ENCODE data around the gene SLC30A3.

DNA sequence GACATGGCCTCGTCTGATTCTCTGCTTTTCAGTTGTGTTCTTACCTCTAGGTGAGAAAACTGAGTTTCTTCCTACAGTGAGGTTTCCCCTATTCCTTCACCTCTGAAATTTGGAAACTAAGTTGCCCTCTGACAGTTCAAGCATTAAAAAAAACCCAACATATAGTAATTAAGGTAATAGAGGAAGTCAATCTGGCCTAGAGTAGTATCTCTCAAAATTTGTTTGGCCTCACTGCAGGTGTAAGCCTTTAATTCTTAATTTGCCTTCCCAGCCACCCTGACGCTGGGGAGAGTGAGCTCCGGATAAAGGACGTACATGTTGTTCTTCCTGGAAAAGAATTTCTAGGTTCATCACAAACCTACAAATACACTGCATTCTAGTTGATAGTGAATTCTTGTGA lies 44.2 kb downstream of the SLC30A3 start:
- no peak for TF ChIP-seq HDAC6 (IDR thresholded peaks at IDR 0.05; ENCODE audit: low read depth, low read length)
- no peak for TF ChIP-seq EZH2 (conservative IDR thresholded peaks at IDR 0.05; ENCODE audit: low read depth, low read length)
- no peak for TF ChIP-seq ZNF136 (CRISPR knock-in tag; IDR thresholded peaks at IDR 0.05; ENCODE audit: low read depth)
- no peak for TF ChIP-seq HCFC1 (IDR thresholded peaks at IDR 0.05; ENCODE audit: low read depth, low read length)
- TF ChIP-seq, protein P1, sequence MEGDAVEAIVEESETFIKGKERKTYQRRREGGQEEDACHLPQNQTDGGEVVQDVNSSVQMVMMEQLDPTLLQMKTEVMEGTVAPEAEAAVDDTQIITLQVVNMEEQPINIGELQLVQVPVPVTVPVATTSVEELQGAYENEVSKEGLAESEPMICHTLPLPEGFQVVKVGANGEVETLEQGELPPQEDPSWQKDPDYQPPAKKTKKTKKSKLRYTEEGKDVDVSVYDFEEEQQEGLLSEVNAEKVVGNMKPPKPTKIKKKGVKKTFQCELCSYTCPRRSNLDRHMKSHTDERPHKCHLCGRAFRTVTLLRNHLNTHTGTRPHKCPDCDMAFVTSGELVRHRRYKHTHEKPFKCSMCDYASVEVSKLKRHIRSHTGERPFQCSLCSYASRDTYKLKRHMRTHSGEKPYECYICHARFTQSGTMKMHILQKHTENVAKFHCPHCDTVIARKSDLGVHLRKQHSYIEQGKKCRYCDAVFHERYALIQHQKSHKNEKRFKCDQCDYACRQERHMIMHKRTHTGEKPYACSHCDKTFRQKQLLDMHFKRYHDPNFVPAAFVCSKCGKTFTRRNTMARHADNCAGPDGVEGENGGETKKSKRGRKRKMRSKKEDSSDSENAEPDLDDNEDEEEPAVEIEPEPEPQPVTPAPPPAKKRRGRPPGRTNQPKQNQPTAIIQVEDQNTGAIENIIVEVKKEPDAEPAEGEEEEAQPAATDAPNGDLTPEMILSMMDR (CRISPR knock-in tag; IDR thresholded peaks at IDR 0.05): no peak
- TF ChIP-seq ZNF720 (CRISPR knock-in tag; IDR thresholded peaks at IDR 0.05): no peak
- no peak for TF ChIP-seq KLF9 (CRISPR knock-in tag; IDR thresholded peaks at IDR 0.05; ENCODE audit: low read depth)
- TF ChIP-seq NCOA1 (CRISPR knock-in tag; IDR thresholded peaks at IDR 0.05): no peak
- TF ChIP-seq NFE2L2 (IDR thresholded peaks at IDR 0.05; ENCODE audit: low read length): no peak
- no peak for TF ChIP-seq ZMYM3 (CRISPR knock-in tag; IDR thresholded peaks at IDR 0.05)
- TF ChIP-seq, protein P2, sequence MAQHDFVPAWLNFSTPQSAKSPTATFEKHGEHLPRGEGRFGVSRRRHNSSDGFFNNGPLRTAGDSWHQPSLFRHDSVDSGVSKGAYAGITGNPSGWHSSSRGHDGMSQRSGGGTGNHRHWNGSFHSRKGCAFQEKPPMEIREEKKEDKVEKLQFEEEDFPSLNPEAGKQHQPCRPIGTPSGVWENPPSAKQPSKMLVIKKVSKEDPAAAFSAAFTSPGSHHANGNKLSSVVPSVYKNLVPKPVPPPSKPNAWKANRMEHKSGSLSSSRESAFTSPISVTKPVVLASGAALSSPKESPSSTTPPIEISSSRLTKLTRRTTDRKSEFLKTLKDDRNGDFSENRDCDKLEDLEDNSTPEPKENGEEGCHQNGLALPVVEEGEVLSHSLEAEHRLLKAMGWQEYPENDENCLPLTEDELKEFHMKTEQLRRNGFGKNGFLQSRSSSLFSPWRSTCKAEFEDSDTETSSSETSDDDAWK (CRISPR knock-in tag; IDR thresholded peaks at IDR 0.05): no peak
- TF ChIP-seq YEATS4 (CRISPR knock-in tag; IDR thresholded peaks at IDR 0.05; ENCODE audit: borderline replicate concordance): no peak
- no peak for TF ChIP-seq ZNF792 (CRISPR knock-in tag; IDR thresholded peaks at IDR 0.05)
- TF ChIP-seq NFE2L1 (CRISPR knock-in tag; IDR thresholded peaks at IDR 0.05; ENCODE audit: borderline replicate concordance): no peak
